HCT116 (cell line): ENCODE results near the gene PXDN. TPM values are rescaled to one million over a fixed set of nuclear protein-coding genes. Genes with fewer than 3 reads are reported as not detected.

Experiments used
- ATAC-seq: fragments of 200-7000 bp; cut with Tn5 transposase; 2 replicates; pipeline ENCODE4 v1.9.1; 2020; ENCODE audit warnings: mild to moderate bottlenecking, moderate library complexity
- BruUV-seq: library from RNA; stranded (reverse); fragments of 400-500 nt; replicated peaks from 2 replicates; lab custom pipeline; 2021; lab: Mats Ljungman, UMichigan
- CTCF ChIA-PET: fragments of 300-600 bp; sonication (Branson Sonifier 250); formaldehyde crosslinking; loops from one replicate; lab custom pipeline; 2021; ENCODE audit warnings: antibody characterized with exemption; lab: Charles Lee
- POLR2A ChIA-PET: fragments of 300-600, 350-600 bp; sonication (Branson Sonifier 250); formaldehyde crosslinking; loops from one replicate; lab custom pipeline; 2021; ENCODE audit warnings: antibody characterized with exemption; lab: Charles Lee
- RAD21 ChIA-PET, 2 experiments: fragments of 300-600 bp; sonication (Branson Sonifier 250); formaldehyde crosslinking; loops; one replicate each; lab custom pipeline; 2023; ENCODE audit warnings: low total read pairs in 2 of 2; ENCODE audit not compliant: uncharacterized antibody in 2 of 2, unreplicated experiment in 2 of 2, low non-redundant PET in 1 of 2; lab: Charles Lee
- DNase-seq: peaks from one replicate; pipeline ENCODE4 v3.0.0-alpha.2; 2010; ENCODE audit warnings: low read depth, low spot score
- H2AFZ ChIP-seq: fragments of 200-600 bp; shearing (Covaris generic), sonication (generic); 2 replicates; pipeline ENCODE4 v1.6.1; 2017; ENCODE audit warnings: low read depth, mixed run types, mixed read lengths, antibody characterized with exemption, low read length; ENCODE audit not compliant: poor library complexity, severe bottlenecking
- H3K27ac ChIP-seq: 2 replicates; pipeline ENCODE4 v1.5.1; 2012; ENCODE audit warnings: low read depth, low read length
- H3K27me3 ChIP-seq: fragments of 200-600 bp; sonication (generic); 2 replicates; pipeline ENCODE4 v1.6.1; 2016; ENCODE audit warnings: mixed run types, low read length, mixed read lengths; ENCODE audit not compliant: insufficient read depth
- H3K36me3 ChIP-seq, 2 experiments: fragments of 200-500 bp in 1 of 2; fragments of 200-600 bp in 1 of 2; sonication (Bioruptor generic) in 1 of 2; sonication (generic) in 1 of 2; 2 replicates each; pipeline versions ENCODE4 v1.5.1 to v1.6.1; 2014 to 2016; ENCODE audit warnings: low read length in 2 of 2, inconsistent platforms in 1 of 2, mixed read lengths in 1 of 2, mixed run types in 1 of 2; ENCODE audit not compliant: insufficient read depth in 2 of 2, control insufficient read depth in 1 of 2
- H3K4me1 ChIP-seq, 2 experiments: fragments of 200-600 bp in 1 of 2; sonication (generic) in 1 of 2; 2 replicates each; pipeline versions ENCODE4 v1.5.1 to v1.6.1; 2012 to 2017; ENCODE audit warnings: low read length in 2 of 2, inconsistent platforms in 1 of 2, mild to moderate bottlenecking in 1 of 2, mixed read lengths in 1 of 2, mixed run types in 1 of 2, moderate library complexity in 1 of 2; ENCODE audit not compliant: insufficient read depth in 2 of 2, control insufficient read depth in 1 of 2
- H3K4me2 ChIP-seq: fragments of 200-600 bp; sonication (generic); 2 replicates; pipeline ENCODE4 v1.6.1; 2017; ENCODE audit warnings: mixed run types, low read length, mixed read lengths
- H3K4me3 ChIP-seq, 2 experiments: fragments of 200-600 bp in 1 of 2; sonication (generic) in 1 of 2; replicated peaks in 1 of 2; 2 replicates each; pipeline ENCODE4 v1.5.1; 2011 to 2016; ENCODE audit warnings: low read length in 2 of 2, control low read depth in 1 of 2, low read depth in 1 of 2, mild to moderate bottlenecking in 1 of 2, mixed read lengths in 1 of 2, mixed run types in 1 of 2
- H3K79me2 ChIP-seq: fragments of 200-600 bp; sonication (generic); 2 replicates; pipeline ENCODE4 v1.6.1; 2017; ENCODE audit warnings: mild to moderate bottlenecking, mixed run types, low read length, moderate library complexity, mixed read lengths; ENCODE audit not compliant: insufficient read depth
- H3K9ac ChIP-seq: fragments of 200-600 bp; sonication (generic); 2 replicates; pipeline ENCODE4 v1.6.1; 2016; ENCODE audit warnings: low read length, mixed read lengths
- H3K9me2 ChIP-seq: fragments of 200-600 bp; sonication (generic), shearing (Covaris generic); 2 replicates; pipeline ENCODE4 v1.6.1; 2017; ENCODE audit warnings: mixed run types, mild to moderate bottlenecking, moderate library complexity; ENCODE audit not compliant: insufficient read depth
- H3K9me3 ChIP-seq, 2 experiments: fragments of 200-500 bp in 1 of 2; fragments of 200-600 bp in 1 of 2; sonication (Bioruptor generic) in 1 of 2; sonication (generic) in 1 of 2; 2 replicates each; pipeline ENCODE4 v1.6.1; 2014 to 2017; ENCODE audit warnings: low read length in 2 of 2, mixed read lengths in 2 of 2, inconsistent platforms in 1 of 2, low read depth in 1 of 2, mild to moderate bottlenecking in 1 of 2, mixed run types in 1 of 2, moderate library complexity in 1 of 2; ENCODE audit not compliant: control insufficient read depth in 1 of 2, insufficient read depth in 1 of 2
- H4K20me1 ChIP-seq: fragments of 200-600 bp; sonication (generic), shearing (Covaris generic); 2 replicates; pipeline ENCODE4 v1.6.1; 2017; ENCODE audit warnings: mixed run types, mild to moderate bottlenecking, moderate library complexity; ENCODE audit not compliant: insufficient read depth
- CBX3 ChIP-seq: IDR thresholded peaks from 2 replicates; pipeline ENCODE4 v1.6.1; 2012; ENCODE audit warnings: low read depth
- CEBPB ChIP-seq: IDR thresholded peaks from 2 replicates; pipeline ENCODE4 v1.6.1; 2012; ENCODE audit warnings: low read depth
- EGR1 ChIP-seq: IDR thresholded peaks from 2 replicates; pipeline ENCODE4 v1.6.1; 2012; ENCODE audit warnings: low read depth
- EZH2phosphoT487 ChIP-seq: fragments of 200-600 bp; IDR thresholded peaks from 2 replicates; pipeline ENCODE4 v1.6.1; 2018; ENCODE audit warnings: antibody characterized with exemption, borderline replicate concordance
- FOSL1 ChIP-seq: IDR thresholded peaks from 2 replicates; pipeline ENCODE4 v1.6.1; 2012; ENCODE audit warnings: low read depth
- POLR2AphosphoS5 ChIP-seq: IDR thresholded peaks from 2 replicates; pipeline ENCODE4 v1.6.1; 2011; ENCODE audit warnings: mild to moderate bottlenecking, low read depth, low read length, moderate library complexity
- REST ChIP-seq: IDR thresholded peaks from 2 replicates; pipeline ENCODE4 v1.6.1; 2012; ENCODE audit warnings: low read depth
- TCF7L2 ChIP-seq: IDR thresholded peaks from 2 replicates; pipeline ENCODE4 v1.7.0; 2011; ENCODE audit warnings: borderline replicate concordance, inconsistent platforms; ENCODE audit not compliant: insufficient read depth, insufficient read length; ENCODE audit errors: extremely low read depth
- YY1 ChIP-seq: IDR thresholded peaks from 2 replicates; pipeline ENCODE4 v1.6.1; 2011; ENCODE audit warnings: low read length, low read depth, moderate library complexity, mild to moderate bottlenecking; ENCODE audit not compliant: insufficient replicate concordance; ENCODE audit errors: extremely low read depth
- ZBTB33 ChIP-seq: IDR thresholded peaks from 2 replicates; pipeline ENCODE4 v1.6.1; 2011; ENCODE audit warnings: mild to moderate bottlenecking, low read length, moderate library complexity; ENCODE audit not compliant: insufficient replicate concordance; ENCODE audit errors: extremely low read depth
- ZNF274 ChIP-seq: fragments of 200-500 bp; sonication (Bioruptor generic); IDR thresholded peaks from 2 replicates; pipeline ENCODE4 v1.6.1; 2014; ENCODE audit warnings: mild to moderate bottlenecking, low read depth, low read length, inconsistent platforms
- intact Hi-C: fragments of 100-400 bp; cut with micrococcal nuclease; formaldehyde crosslinking; loops from 2 replicates; pipeline ENCODE4 v1.10.0; 2022
- total RNA-seq: library from RNA; stranded (reverse); gene quantifications from one replicate; pipeline ENCODE4 v1.2.1, GENCODE V29; 2021; ENCODE audit not compliant: unreplicated experiment
- TF ChIP-seq, protein P1 (sequence below): IDR thresholded peaks from 2 replicates; pipeline ENCODE4 v1.6.1; 2012

PXDN gene
- total RNA-seq, 1 experiment from 2014 or later: 10.7 TPM

DNA sequence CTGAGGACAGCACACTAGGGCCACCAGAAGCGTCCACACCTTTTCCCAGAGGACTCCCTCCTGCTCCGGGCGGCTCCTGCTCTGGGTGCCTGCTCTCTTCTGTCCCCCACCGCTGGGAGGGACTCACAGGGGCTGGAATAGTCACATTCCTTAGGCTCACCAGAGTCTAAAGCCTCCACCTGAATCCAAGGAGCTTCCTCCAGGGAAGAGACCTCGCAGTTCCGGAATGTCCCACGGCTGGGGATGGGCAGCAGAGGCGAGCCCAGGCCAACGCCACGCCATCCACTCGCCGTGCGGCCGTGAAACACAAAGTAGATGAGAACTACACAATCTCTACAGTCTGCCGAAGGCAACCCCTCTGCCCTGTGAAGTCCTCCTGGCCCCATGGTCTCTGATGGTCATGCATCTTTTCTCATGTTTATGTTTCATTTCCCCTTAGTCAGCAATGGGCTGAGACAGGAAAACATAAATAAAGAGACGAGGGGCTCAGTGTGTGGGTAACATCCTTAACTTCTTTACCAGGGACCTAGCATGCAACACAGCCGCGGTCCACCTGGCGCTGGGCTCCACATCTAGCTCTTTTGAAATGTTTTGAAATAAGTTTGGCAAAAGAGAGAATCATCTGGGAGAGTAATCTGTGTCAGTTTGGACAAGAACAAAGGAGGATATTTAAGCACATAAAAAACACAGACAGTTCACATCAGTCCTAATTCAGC is 98.4 kb downstream of the PXDN start:
- Histone ChIP-seq H3K9me3 (no peaks in the 10 kb centered on the region), H3K27me3 (no peaks in the 10 kb centered on the region), H3K9me2 (no peaks in the 10 kb centered on the region), H2AFZ (no peak overlapping the region), H4K20me1 (no peaks in the 10 kb centered on the region; the same call in 1 of the 2 replicates), H3K27ac (no peak overlapping the region), H3K79me2 (no peaks in the 10 kb centered on the region), H3K9ac (no peak overlapping the region), H3K4me3 (no peak overlapping the region), H3K36me3 (no peaks in the 10 kb centered on the region; a peak in 1 of 4 replicates), H3K4me1 (no peaks in the 10 kb centered on the region), H3K4me2 (no peak overlapping the region)
- no TSS peak for BruUV-seq
- TF ChIP-seq EZH2phosphoT487 (no peak), CBX3 (no peak), FOSL1 (no peak), POLR2AphosphoS5 (no peak), CEBPB (no peak), ZBTB33 (no peak), REST (no peak), TCF7L2 (no peak), YY1 (no peak), ZNF274 (no peak), EGR1 (no peak)
- TF ChIP-seq, protein P1, sequence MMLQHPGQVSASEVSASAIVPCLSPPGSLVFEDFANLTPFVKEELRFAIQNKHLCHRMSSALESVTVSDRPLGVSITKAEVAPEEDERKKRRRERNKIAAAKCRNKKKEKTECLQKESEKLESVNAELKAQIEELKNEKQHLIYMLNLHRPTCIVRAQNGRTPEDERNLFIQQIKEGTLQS: no peak
- ATAC-seq (no peak), DNase-seq (no peak)
- intact Hi-C loops: no loop called here
- ChIA-PET POLR2A (no interaction called here), CTCF (no interaction called here), RAD21 (no interaction called here)
